HEK293T (cell line): ENCODE results near the gene XPNPEP1.

Experiments
- BHLHE40 ChIP-seq: fragments of 450-650 bp; IDR thresholded peaks from 2 replicates; pipeline ENCODE4 v1.6.1; 2016; ENCODE audit warnings: mild to moderate bottlenecking, moderate library complexity, borderline replicate concordance
- FOXA1 ChIP-seq: fragments of 450-650 bp; IDR thresholded peaks from 2 replicates; pipeline ENCODE4 v1.6.1; 2016; ENCODE audit warnings: mild to moderate bottlenecking
- FOXK2 ChIP-seq: fragments of 450-650 bp; IDR thresholded peaks from 2 replicates; pipeline ENCODE4 v1.6.1; 2016; ENCODE audit warnings: mild to moderate bottlenecking
- NFRKB ChIP-seq: fragments of 450-650 bp; IDR thresholded peaks from 2 replicates; pipeline ENCODE4 v1.6.1; 2016; ENCODE audit warnings: mild to moderate bottlenecking, moderate library complexity
- PKNOX1 ChIP-seq: fragments of 450-650 bp; IDR thresholded peaks from 2 replicates; pipeline ENCODE4 v1.6.1; 2016

DNA sequence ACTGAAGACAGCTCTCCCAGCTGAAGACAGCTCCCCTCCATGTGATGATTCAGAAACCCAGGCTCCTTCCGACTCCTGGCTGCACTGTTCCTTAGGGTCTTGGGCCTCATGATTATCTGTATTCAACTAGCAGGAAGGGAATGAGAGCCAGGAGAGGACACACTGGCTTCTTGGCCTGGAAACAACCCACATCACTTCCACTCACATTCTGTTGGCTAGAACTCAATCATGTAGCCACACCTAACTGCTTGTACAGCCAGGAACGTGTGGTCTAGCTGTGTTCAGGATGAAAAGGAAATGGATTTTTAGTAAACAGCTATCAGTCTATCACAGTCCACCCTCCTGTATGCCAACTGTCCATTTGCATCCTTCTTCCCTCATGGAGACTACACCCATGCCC lies 30.5 kb upstream of the XPNPEP1 start:
- no peak for TF ChIP-seq FOXK2
- no peak for TF ChIP-seq PKNOX1
- no peak for TF ChIP-seq BHLHE40
- TF ChIP-seq FOXA1 = no peak
- TF ChIP-seq NFRKB = no peak
